ENCODE data around the gene PRKN.

Gene PRKN

DNA sequence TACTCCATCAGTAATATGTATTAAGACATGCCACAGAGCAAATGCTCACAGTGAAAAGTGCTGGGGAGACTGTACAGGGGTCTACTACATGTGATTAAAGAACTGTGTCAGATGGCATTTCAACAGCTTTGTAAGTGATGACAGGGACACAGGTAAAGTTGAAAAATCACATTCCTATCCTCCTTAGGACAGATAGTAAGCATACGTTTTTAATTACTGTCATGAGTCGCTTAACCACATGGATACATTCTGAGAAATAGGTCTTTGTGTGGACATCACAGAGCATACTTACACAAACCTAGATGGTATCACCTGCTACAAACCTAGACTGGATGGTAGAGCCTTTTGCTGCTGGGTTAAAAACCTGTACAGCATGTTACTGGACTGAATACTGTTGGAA lies 807.9 kb downstream of the PRKN start:
- H3K9ac ChIP-seq (ENCODE audit: low read length): no peak overlapping the region
- no peaks in the 10 kb centered on the region for H3K27me3 ChIP-seq (ENCODE audit: control insufficient read depth, insufficient read depth, low read length)
- H3K4me3 ChIP-seq (ENCODE audit: low read depth, low read length): no peak overlapping the region
- no peaks in the 10 kb centered on the region for H3K36me3 ChIP-seq (ENCODE audit: control insufficient read depth, insufficient read depth, low read length)
- no peaks in the 10 kb centered on the region for H3K9me3 ChIP-seq (ENCODE audit: control insufficient read depth, insufficient read depth, low read depth, low read length)
- no peak overlapping the region for H3K27ac ChIP-seq (ENCODE audit: low read depth, low read length)
- H3K4me1 ChIP-seq (ENCODE audit: control insufficient read depth, insufficient read depth, low read length): no peaks in the 10 kb centered on the region

DNA sequence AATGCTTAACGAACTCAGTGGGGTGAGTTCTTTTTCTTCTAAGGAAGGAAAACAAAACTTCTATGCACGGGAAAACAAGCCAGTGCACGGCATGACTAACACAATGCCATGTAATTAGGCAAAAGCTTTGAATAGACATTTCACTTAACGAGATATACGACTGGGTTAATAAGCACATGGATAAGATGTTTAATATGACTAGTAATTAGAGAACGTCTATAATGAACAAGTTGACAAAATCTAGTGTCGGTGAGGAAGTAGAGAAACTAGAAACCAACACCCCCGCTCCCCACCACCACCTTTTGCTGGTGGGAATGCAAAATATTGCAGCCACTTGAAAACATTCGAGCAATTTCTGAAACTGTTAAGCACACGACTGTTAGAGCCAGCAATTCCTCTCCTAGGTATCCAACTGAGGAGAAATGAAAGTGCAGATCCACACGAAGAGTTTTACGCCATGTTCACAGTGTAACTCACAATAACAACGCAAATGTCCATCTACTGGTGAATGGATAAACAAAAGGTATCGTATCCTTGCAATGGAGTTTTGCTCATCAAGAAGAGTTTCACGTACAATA lies 808.8 kb downstream of the PRKN start:
- H3K27ac ChIP-seq (ENCODE audit: low read depth, low read length): no peak overlapping the region
- no peak overlapping the region for H3K4me3 ChIP-seq (ENCODE audit: low read depth, low read length)
- H3K9me3 ChIP-seq (ENCODE audit: control insufficient read depth, insufficient read depth, low read depth, low read length): no peaks in the 10 kb centered on the region
- no peaks in the 10 kb centered on the region for H3K27me3 ChIP-seq (ENCODE audit: control insufficient read depth, insufficient read depth, low read length)
- no peaks in the 10 kb centered on the region for H3K36me3 ChIP-seq (ENCODE audit: control insufficient read depth, insufficient read depth, low read length)
- H3K9ac ChIP-seq (ENCODE audit: low read length): no peak overlapping the region
- no peaks in the 10 kb centered on the region for H3K4me1 ChIP-seq (ENCODE audit: control insufficient read depth, insufficient read depth, low read length)

DNA sequence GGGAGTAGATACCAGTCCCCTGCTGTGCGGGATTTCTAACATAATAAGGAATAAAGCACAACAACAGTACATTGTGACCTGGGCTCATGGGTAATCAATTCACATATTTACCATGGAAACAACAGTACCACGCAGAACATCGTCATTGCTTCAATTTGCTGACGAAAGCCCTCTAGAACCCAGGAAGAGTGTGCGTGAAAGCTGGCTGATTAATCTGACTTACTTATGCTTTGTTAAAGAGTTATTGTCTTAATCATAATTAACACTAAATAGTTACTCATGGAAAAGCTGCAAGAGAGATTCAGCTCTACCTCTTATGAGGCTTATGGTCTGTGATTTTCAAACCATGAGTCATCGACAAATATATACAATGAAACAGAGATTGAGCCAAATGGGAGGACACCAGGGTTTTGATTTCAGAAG lies 809.4 kb downstream of the PRKN start:
- H3K4me1 ChIP-seq (ENCODE audit: control insufficient read depth, insufficient read depth, low read length): no peaks in the 10 kb centered on the region
- H3K27ac ChIP-seq (ENCODE audit: low read depth, low read length): no peak overlapping the region
- H3K27me3 ChIP-seq (ENCODE audit: control insufficient read depth, insufficient read depth, low read length): no peaks in the 10 kb centered on the region
- no peaks in the 10 kb centered on the region for H3K9me3 ChIP-seq (ENCODE audit: control insufficient read depth, insufficient read depth, low read depth, low read length)
- no peaks in the 10 kb centered on the region for H3K36me3 ChIP-seq (ENCODE audit: control insufficient read depth, insufficient read depth, low read length)
- H3K9ac ChIP-seq (ENCODE audit: low read length): no peak overlapping the region
- H3K4me3 ChIP-seq (ENCODE audit: low read depth, low read length): no peak overlapping the region

DNA sequence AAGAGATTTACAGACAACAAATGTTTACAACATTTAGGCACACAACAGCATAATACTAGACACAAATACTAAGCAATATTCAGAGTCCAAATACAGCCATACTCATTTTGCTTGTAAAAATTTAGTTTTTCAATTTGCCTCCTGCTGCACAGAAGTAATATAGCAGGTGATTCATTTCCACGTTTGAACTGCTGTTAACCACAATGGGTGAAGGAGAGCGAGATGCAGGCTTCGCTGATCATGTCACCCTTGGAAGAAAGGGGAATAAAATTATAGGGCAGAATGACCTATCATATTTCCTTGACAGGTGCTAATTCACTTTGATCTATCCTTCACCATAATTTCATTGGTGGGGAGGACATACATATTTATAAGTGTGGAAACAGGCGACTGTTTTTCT lies 809.9 kb downstream of the PRKN start:
- Histone ChIP-seq H3K27me3 (ENCODE audit: control insufficient read depth, insufficient read depth, low read length) (no peaks in the 10 kb centered on the region), H3K4me1 (ENCODE audit: control insufficient read depth, insufficient read depth, low read length) (no peaks in the 10 kb centered on the region), H3K36me3 (ENCODE audit: control insufficient read depth, insufficient read depth, low read length) (no peaks in the 10 kb centered on the region), H3K27ac (ENCODE audit: low read depth, low read length) (no peak overlapping the region), H3K9me3 (ENCODE audit: control insufficient read depth, insufficient read depth, low read depth, low read length) (no peaks in the 10 kb centered on the region), H3K9ac (ENCODE audit: low read length) (no peak overlapping the region), H3K4me3 (ENCODE audit: low read depth, low read length) (no peak overlapping the region)

DNA sequence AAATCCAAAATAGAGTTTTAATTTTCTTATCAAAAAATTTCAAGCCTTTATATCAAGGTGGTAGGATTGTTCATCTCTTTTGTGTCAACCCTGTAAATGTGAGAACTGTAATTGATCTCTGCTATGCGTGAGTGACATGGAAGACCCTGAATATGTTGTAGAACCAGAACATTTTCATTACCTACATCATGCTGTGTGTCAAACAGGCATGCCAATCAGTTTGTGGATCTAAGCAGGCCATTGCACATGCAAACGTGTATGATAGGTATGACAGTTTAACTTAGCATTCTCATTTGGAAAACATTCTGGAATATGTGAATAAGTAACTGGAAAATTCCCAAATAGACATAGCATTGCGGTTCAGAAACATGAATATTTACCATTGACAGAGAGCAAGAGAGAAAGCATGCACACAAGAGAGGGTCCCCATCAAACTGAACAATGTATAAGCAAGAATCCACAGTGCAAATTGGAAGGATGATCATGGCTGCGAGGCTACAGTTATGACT lies 812.1 kb downstream of the PRKN start:
- Histone ChIP-seq H3K9ac (ENCODE audit: low read length) (no peak overlapping the region), H3K27me3 (ENCODE audit: control insufficient read depth, insufficient read depth, low read length) (no peaks in the 10 kb centered on the region), H3K36me3 (ENCODE audit: control insufficient read depth, insufficient read depth, low read length) (no peaks in the 10 kb centered on the region), H3K4me3 (ENCODE audit: low read depth, low read length) (no peak overlapping the region), H3K27ac (ENCODE audit: low read depth, low read length) (no peak overlapping the region), H3K4me1 (ENCODE audit: control insufficient read depth, insufficient read depth, low read length) (no peaks in the 10 kb centered on the region), H3K9me3 (ENCODE audit: control insufficient read depth, insufficient read depth, low read depth, low read length) (no peaks in the 10 kb centered on the region)

DNA sequence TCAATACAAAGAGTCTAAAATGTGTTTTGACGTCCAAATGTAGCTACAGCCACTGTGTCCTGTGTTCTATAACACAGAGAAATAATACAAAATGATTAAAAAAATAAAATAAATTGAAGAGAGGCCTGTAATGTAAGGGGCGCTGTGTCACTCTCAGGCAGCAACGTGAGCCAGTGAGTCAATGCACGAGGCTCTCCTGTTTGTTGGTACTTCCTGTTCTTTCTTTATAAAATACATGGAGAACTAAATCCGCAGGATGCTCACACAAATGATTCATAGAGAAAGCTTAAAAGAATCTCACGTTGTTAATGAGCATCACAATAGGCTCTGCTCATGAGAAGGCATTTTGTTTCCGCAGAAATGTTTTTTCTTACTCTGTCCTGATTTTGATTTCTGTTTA lies 818.7 kb downstream of the PRKN start:
- Histone ChIP-seq H3K27me3 (ENCODE audit: control insufficient read depth, insufficient read depth, low read length) (no peaks in the 10 kb centered on the region), H3K27ac (ENCODE audit: low read depth, low read length) (no peak overlapping the region), H3K36me3 (ENCODE audit: control insufficient read depth, insufficient read depth, low read length) (no peaks in the 10 kb centered on the region), H3K9ac (ENCODE audit: low read length) (no peak overlapping the region), H3K4me3 (ENCODE audit: low read depth, low read length) (no peak overlapping the region), H3K4me1 (ENCODE audit: control insufficient read depth, insufficient read depth, low read length) (0 out of 2 replicates have a peak, but pooled peaks cover 2% of the 10 kb centered on the region), H3K9me3 (ENCODE audit: control insufficient read depth, insufficient read depth, low read depth, low read length) (no peaks in the 10 kb centered on the region)

DNA sequence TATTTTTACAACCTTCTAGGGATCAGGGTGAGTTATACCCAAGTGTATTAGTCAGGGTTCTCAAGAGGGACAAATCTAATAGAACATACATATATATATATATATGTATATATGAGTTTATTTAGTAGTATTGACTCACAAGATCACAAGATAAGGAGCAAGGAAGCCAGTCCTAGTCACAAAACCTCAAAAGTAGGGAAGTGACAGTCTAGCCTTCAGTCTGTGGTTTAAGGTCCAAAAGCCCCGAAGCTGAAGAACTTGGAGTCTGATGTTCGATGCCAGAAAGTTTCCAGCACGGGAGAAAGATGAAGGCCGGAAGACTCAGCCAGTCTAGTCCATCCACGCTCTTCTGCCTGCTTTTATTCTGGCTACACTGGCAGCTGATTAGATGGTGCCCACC lies 821.0 kb downstream of the PRKN start:
- no peak overlapping the region for H3K27ac ChIP-seq (ENCODE audit: low read depth, low read length)

DNA sequence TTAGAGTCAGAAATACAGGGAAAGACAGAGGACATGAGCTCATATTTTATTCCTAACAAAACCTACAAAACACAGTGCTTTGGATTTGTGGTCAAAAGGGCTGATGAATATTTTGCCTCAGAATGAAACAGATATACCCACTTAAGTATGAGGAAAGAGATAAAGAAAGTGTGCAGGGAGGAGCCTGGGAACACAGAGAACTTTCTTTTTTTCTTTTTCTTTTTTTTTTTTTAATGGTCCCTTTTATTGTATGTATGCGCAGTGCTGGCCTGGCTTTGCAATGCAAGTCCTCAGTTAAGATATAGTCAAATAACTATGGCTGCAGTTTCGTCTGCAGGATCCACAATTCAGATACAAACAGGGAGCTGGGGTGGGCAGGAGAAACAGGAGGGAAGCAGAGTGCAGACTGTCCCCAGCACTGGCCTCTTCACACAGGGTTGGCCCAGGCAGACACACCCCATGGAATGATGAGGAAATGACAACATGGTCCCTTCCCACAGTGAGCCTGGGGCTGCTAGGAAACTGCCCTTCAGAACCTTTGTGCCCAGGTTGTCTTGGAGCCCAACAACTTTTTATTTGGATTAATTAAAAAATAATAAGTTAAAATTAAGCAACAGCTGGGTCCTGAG lies 823.9 kb downstream of the PRKN start:
- no peak overlapping the region for H3K4me3 ChIP-seq (ENCODE audit: low read depth, low read length)
- no peak overlapping the region for H3K9ac ChIP-seq (ENCODE audit: low read length)
- no peaks in the 10 kb centered on the region for H3K27me3 ChIP-seq (ENCODE audit: control insufficient read depth, insufficient read depth, low read length)
- no peaks in the 10 kb centered on the region for H3K36me3 ChIP-seq (ENCODE audit: control insufficient read depth, insufficient read depth, low read length)
- peaks cover 6% of the 10 kb centered on the region; the same call in 1 of the 2 replicates for H3K4me1 ChIP-seq (ENCODE audit: control insufficient read depth, insufficient read depth, low read length)
- H3K27ac ChIP-seq (ENCODE audit: low read depth, low read length): no peak overlapping the region
- H3K9me3 ChIP-seq (ENCODE audit: control insufficient read depth, insufficient read depth, low read depth, low read length): no peaks in the 10 kb centered on the region

More for the DNA sequence above, 821.0 kb downstream of the PRKN start:
- H3K36me3 ChIP-seq (ENCODE audit: control insufficient read depth, insufficient read depth, low read length): no peaks in the 10 kb centered on the region
- H3K4me1 ChIP-seq (ENCODE audit: control insufficient read depth, insufficient read depth, low read length): peaks cover 5% of the 10 kb centered on the region; the same call in 1 of the 2 replicates
- H3K4me3 ChIP-seq (ENCODE audit: low read depth, low read length): no peak overlapping the region
- no peaks in the 10 kb centered on the region for H3K27me3 ChIP-seq (ENCODE audit: control insufficient read depth, insufficient read depth, low read length)
- no peak overlapping the region for H3K9ac ChIP-seq (ENCODE audit: low read length)
- H3K9me3 ChIP-seq (ENCODE audit: control insufficient read depth, insufficient read depth, low read depth, low read length): no peaks in the 10 kb centered on the region

DNA sequence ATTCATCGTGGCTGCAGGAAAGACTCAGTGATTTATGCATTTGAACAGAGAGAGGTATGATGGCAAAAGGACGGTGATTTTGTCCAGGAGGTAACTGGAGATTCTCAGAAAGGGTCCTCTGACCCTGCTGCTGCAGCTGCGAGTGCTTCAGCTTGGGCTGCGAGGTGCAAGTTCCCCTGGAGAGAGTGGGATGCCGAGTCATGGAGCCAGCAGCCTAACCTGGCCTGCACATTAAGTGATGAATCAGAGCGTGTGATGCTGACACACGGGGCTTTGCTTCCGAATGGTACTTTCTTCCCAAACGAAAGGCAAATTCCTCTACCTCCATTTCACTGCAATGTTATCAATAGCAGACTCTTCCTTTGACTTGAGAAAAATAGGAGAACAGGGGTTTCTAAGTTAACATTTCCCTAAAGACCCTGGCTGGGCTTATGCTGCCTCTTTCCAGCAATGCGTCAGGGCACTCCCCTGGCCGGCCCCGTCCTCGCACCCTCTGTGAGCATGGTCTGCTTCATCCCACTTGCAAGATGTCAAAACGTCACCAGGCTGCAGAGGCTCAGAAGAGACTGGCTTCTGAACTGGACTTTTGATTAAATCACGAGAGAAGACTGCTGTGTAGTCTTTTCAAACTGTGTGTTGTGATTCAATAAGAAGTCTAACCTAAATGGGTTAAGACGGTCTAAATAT lies 825.7 kb downstream of the PRKN start:
- peaks cover 5% of the 10 kb centered on the region; the same call in 1 of the 2 replicates for H3K4me1 ChIP-seq (ENCODE audit: control insufficient read depth, insufficient read depth, low read length)
- no peaks in the 10 kb centered on the region for H3K27me3 ChIP-seq (ENCODE audit: control insufficient read depth, insufficient read depth, low read length)
- H3K27ac ChIP-seq (ENCODE audit: low read depth, low read length): no peak overlapping the region
- H3K4me3 ChIP-seq (ENCODE audit: low read depth, low read length): no peak overlapping the region
- no peaks in the 10 kb centered on the region for H3K9me3 ChIP-seq (ENCODE audit: control insufficient read depth, insufficient read depth, low read depth, low read length)
- H3K9ac ChIP-seq (ENCODE audit: low read length): no peak overlapping the region
- H3K36me3 ChIP-seq (ENCODE audit: control insufficient read depth, insufficient read depth, low read length): no peaks in the 10 kb centered on the region

DNA sequence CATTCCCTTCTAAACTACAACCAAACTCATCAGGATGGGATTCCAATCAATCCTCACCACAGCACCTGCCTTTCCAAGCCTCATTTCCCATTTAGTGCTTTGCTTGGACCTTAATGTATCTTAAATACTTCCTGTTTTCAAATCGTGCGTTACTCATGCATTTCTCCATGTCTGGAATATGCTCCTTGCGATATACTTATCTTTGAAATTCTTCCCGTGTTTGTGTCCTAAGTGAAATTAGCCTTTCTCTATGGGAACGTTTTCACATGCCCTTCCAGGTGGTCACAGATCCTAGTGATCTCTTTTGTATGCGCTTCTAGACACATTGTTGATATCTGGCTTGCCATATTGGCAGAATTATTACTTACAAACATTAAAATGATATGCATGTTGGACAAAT lies 833.1 kb downstream of the PRKN start:
- no peak overlapping the region for H3K27ac ChIP-seq (ENCODE audit: low read depth, low read length)
- no peaks in the 10 kb centered on the region for H3K9me3 ChIP-seq (ENCODE audit: control insufficient read depth, insufficient read depth, low read depth, low read length)
- H3K9ac ChIP-seq (ENCODE audit: low read length): no peak overlapping the region
- H3K4me3 ChIP-seq (ENCODE audit: low read depth, low read length): no peak overlapping the region
- H3K36me3 ChIP-seq (ENCODE audit: control insufficient read depth, insufficient read depth, low read length): no peaks in the 10 kb centered on the region
- peaks cover 41% of the 10 kb centered on the region for H3K27me3 ChIP-seq (ENCODE audit: control insufficient read depth, insufficient read depth, low read length)
- peaks cover 20% of the 10 kb centered on the region for H3K4me1 ChIP-seq (ENCODE audit: control insufficient read depth, insufficient read depth, low read length)

DNA sequence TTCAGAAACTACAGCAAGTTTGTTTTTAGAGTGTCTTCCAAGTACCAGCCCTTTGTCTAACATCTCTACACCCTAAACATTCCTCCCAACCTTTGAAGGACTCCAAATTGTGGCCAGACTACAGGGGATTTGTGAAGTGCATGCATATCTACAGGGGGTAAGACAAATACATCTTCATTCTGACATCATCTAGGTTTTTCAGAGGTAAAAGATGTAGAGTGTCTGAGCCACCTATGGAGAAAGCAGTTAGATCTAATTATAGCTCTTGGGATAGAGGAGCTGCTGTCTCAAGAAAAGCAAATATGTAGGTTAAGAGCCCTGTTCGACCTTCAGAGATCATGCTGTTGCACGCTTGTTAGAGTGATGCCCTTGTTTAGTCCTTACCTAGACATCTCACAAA lies 836.0 kb downstream of the PRKN start:
- no peaks in the 10 kb centered on the region for H3K36me3 ChIP-seq (ENCODE audit: control insufficient read depth, insufficient read depth, low read length)
- H3K9me3 ChIP-seq (ENCODE audit: control insufficient read depth, insufficient read depth, low read depth, low read length): no peaks in the 10 kb centered on the region
- no peak overlapping the region for H3K27ac ChIP-seq (ENCODE audit: low read depth, low read length)
- H3K4me1 ChIP-seq (ENCODE audit: control insufficient read depth, insufficient read depth, low read length): peaks cover 20% of the 10 kb centered on the region
- H3K27me3 ChIP-seq (ENCODE audit: control insufficient read depth, insufficient read depth, low read length): peaks cover 41% of the 10 kb centered on the region
- no peak overlapping the region for H3K9ac ChIP-seq (ENCODE audit: low read length)
- peak overlapping the region; percentile 47 for H3K4me3 ChIP-seq (ENCODE audit: low read depth, low read length)

All from HUES6 (cell line).